ENCODE measurements around the gene USP53. TPM values are rescaled to one million over a fixed set of nuclear protein-coding genes. Genes with fewer than 3 reads are reported as not detected.

The USP53 gene
- total and polyA plus RNA-seq, 2 of the 13 experiments (the other 11 are each of a cell fraction or from before 2014, with no cell fraction given): 5.3 to 8.1 TPM

DNA sequence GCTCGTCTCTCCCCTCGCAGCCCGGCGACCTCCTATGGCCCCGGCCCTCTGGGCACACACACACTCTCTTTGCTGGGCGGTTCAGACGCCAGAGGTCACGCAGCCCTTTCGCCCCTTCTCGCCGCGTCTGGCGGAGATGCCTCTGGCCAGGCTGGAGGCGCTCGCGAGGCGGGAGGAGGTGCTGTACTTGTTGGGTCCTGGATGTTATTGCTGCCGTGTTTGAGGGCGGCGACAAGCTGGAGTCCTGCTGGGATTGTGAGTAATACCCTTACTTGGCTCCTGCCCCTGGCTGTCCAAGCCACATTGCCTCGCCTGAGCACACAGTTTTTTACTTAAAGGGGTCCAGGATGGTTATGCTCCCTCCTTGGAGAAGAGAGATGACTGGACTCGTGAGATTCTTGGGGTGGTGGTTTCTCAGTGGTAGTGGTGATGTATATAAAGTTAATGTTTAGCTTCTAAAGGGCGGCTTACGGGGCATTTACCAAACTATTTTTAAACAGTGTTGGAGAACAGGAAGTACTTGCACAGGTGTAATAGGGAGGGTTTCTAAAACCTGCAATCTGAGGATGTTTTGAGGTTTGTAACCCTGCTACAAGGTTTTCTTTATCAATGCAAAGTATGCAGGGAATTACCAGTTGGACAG lies 572 bp downstream of the USP53 start (continued):
- TF ChIP-seq CREB1 (IDR thresholded peaks at IDR 0.05) (no peak), CREB1 (CRISPR knock-in tag; IDR thresholded peaks at IDR 0.05) (no peak), ZNF282 (IDR thresholded peaks at IDR 0.05; ENCODE audit: partially characterized antibody) (no peak), TRIM24 (CRISPR knock-in tag; IDR thresholded peaks at IDR 0.05) (no peak), ZNF790 (CRISPR knock-in tag; IDR thresholded peaks at IDR 0.05; ENCODE audit: borderline replicate concordance) (no peak), YY1 (IDR thresholded peaks at IDR 0.05; ENCODE audit: insufficient read depth, insufficient replicate concordance, low read depth, low read length) (peak; percentile 3), ZNF383 (CRISPR knock-in tag; IDR thresholded peaks at IDR 0.05; ENCODE audit: borderline replicate concordance) (no peak), CEBPG (CRISPR knock-in tag; IDR thresholded peaks at IDR 0.05) (0 out of 2 replicates have a peak, but pooled peaks have one; percentile 23), ZNF205 (CRISPR knock-in tag; IDR thresholded peaks at IDR 0.05) (no peak), EZH2 (conservative IDR thresholded peaks at IDR 0.05; ENCODE audit: low read depth, low read length) (no peak), ZNF564 (CRISPR knock-in tag; IDR thresholded peaks at IDR 0.05) (no peak), ZNF101 (CRISPR knock-in tag; IDR thresholded peaks at IDR 0.05; ENCODE audit: borderline replicate concordance, low read depth) (no peak), SIN3B (IDR thresholded peaks at IDR 0.05; ENCODE audit: low read length) (no peak), GABPA (IDR thresholded peaks at IDR 0.05; ENCODE audit: low read depth, low read length) (no peak), GABPA (CRISPR knock-in tag; IDR thresholded peaks at IDR 0.05; ENCODE audit: low read depth) (no peak; the same call in 1 of the 2 replicates), TMF1 (CRISPR knock-in tag; IDR thresholded peaks at IDR 0.05; ENCODE audit: low read depth) (no peak), ZNF530 (CRISPR knock-in tag; IDR thresholded peaks at IDR 0.05; ENCODE audit: low read depth) (no peak), BRD4 (CRISPR knock-in tag; IDR thresholded peaks at IDR 0.05) (peak; percentile 71; the same call in 1 of the 2 replicates), AGO1 (IDR thresholded peaks at IDR 0.05; ENCODE audit: low read depth, low read length, poor library complexity, severe bottlenecking) (no peak), SP1 (IDR thresholded peaks at IDR 0.05) (no peak), SP1 (CRISPR knock-in tag; IDR thresholded peaks at IDR 0.05) (no peak), RXRA (CRISPR knock-in tag; IDR thresholded peaks at IDR 0.05) (peak; percentile 75), KLF13 (CRISPR knock-in tag; IDR thresholded peaks at IDR 0.05) (no peak), NR3C1 (CRISPR knock-in tag; IDR thresholded peaks at IDR 0.05) (no peak), ZBTB21 (CRISPR knock-in tag; IDR thresholded peaks at IDR 0.05) (no peak), SRSF4 (IDR thresholded peaks at IDR 0.05; ENCODE audit: low read depth, low read length, poor library complexity, severe bottlenecking) (no peak), HOXA5 (CRISPR knock-in tag; IDR thresholded peaks at IDR 0.05) (peak; percentile 47; the same call in 1 of the 2 replicates)
- TF ChIP-seq, protein P1, sequence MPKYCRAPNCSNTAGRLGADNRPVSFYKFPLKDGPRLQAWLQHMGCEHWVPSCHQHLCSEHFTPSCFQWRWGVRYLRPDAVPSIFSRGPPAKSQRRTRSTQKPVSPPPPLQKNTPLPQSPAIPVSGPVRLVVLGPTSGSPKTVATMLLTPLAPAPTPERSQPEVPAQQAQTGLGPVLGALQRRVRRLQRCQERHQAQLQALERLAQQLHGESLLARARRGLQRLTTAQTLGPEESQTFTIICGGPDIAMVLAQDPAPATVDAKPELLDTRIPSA (CRISPR knock-in tag; IDR thresholded peaks at IDR 0.05; ENCODE audit: borderline replicate concordance): no peak
- TF ChIP-seq, protein P2, sequence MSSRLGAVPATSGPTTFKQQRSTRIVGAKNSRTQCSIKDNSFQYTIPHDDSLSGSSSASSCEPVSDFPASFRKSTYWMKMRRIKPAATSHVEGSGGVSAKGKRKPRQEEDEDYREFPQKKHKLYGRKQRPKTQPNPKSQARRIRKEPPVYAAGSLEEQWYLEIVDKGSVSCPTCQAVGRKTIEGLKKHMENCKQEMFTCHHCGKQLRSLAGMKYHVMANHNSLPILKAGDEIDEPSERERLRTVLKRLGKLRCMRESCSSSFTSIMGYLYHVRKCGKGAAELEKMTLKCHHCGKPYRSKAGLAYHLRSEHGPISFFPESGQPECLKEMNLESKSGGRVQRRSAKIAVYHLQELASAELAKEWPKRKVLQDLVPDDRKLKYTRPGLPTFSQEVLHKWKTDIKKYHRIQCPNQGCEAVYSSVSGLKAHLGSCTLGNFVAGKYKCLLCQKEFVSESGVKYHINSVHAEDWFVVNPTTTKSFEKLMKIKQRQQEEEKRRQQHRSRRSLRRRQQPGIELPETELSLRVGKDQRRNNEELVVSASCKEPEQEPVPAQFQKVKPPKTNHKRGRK (CRISPR knock-in tag; IDR thresholded peaks at IDR 0.05): no peak
- TF ChIP-seq, protein P3, sequence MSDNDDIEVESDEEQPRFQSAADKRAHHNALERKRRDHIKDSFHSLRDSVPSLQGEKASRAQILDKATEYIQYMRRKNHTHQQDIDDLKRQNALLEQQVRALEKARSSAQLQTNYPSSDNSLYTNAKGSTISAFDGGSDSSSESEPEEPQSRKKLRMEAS (IDR thresholded peaks at IDR 0.05): peak; percentile 74
